ENCODE results near the gene GPD2.
"Not testable (repeated sequence)": the region's sequence is repeated elsewhere in the genome, so short reads cannot be mapped to it uniquely, and the experiment has no call there.

GPD2 gene

GRCh38 chr2:156589381-156590079, 153.4 kb downstream of the GPD2 start:
- no peak for DNase-seq (ENCODE audit: low read depth, low spot score)

GRCh38 chr2:156590085-156590739, 154.0 kb downstream of the GPD2 start:
- no peak for DNase-seq (ENCODE audit: low read depth, low spot score)

DNA sequence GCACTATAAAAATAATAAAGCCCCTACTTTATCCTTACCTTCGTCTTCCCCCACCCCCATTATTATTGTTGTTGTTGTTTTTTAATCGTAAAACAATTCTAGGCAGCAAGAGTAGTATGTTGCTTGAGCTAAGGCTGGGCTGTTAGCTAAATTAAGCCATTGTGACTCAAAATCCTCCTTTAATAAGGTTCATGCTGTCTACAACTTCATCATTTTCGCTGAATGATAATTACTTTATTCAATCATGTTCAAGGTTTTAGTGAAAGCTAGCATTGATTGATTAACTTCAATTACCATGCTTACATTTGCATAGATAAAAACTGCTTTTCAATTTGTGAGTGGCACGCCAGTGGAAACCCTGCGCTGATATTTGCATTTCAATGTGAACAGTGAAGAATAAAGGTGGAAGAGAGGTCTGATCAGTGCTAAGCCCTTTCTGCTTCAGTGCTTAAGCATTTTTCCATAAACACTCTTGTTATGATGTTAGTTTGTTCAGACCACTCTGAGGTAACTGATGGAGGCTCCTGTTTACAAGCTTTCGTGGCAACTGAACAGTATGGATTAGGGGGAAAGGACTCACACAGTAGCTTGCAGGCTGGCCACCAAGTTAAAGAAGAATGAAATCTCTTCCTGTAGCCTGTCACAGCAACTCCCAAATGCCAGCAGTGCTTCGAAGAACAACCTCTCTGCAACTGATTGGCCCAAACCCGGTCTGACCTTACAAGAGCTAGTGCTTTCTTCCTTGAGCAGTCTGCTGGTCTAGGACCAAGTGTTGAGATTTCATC, 156.8 kb downstream of the GPD2 start:
- no peak for DNase-seq (ENCODE audit: low read depth, low spot score)

- DNase-seq (ENCODE audit: low read depth, low spot score): no peak
Observed at GRCh38 chr2:156593594-156593921, 157.4 kb downstream of the GPD2 start.

- DNase-seq (ENCODE audit: low read depth, low spot score): no peak
Observed at GRCh38 chr2:156598563-156598962, 162.4 kb downstream of the GPD2 start.

- DNase-seq (ENCODE audit: low read depth, low spot score): no peak
Observed at GRCh38 chr2:156600196-156600595, 164.0 kb downstream of the GPD2 start.

- DNase-seq (ENCODE audit: low read depth, low spot score): no peak
Observed at GRCh38 chr2:156601855-156602551, 165.8 kb downstream of the GPD2 start.

- DNase-seq (ENCODE audit: low read depth, low spot score): no peak
Observed at GRCh38 chr2:156602552-156602933, 166.4 kb downstream of the GPD2 start.

GRCh38 chr2:156615836-156616322, 179.7 kb downstream of the GPD2 start:
- no peak for DNase-seq (ENCODE audit: low read depth, low spot score)

DNA sequence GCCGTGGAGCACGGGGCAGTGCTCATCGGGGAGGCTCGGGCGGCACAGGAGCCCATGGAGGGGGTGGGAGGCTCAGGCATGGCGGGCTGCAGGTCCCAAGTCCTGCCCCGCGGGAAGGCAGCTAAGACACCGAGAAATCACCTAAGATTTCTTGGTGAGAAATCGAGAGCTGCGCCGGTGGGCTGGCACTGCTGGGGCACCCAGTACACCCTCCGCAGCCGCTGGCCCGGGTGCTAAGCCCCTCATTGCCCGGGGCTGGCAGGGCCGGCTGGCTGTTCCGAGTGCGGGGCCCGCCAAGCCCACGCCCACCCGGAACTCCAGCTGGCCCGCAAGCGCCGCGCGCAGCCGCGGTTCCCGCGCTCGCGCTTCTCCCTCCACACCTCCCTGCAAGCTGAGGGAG, 181.9 kb downstream of the GPD2 start:
- not testable (repeated sequence) for DNase-seq (ENCODE audit: low read depth, low spot score)

DNA sequence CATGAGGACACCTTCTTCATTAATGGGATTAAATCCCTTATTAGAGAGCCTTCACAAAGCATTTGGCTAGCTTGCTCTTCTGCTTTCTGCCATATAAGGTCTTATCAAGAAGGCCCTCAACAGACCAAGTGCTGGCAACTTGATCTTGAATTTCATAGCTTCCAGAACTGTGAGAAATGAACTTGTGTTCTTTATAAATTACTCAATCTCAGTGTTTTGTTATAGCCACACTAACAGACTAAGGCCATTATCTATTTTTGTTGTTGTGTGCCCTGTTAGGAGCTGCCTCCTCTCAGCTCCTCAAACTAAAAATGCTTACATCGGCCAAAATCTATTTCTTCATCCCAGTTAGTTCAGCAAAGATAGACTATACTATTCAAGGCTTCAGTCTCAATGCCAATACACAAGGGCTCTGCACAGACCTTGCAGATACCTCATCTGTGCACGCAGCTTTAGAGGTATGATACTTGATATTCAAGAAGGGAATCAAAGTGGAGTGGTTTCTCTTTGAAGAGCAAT, 182.9 kb downstream of the GPD2 start:
- no peak for DNase-seq (ENCODE audit: low read depth, low spot score)

DNA sequence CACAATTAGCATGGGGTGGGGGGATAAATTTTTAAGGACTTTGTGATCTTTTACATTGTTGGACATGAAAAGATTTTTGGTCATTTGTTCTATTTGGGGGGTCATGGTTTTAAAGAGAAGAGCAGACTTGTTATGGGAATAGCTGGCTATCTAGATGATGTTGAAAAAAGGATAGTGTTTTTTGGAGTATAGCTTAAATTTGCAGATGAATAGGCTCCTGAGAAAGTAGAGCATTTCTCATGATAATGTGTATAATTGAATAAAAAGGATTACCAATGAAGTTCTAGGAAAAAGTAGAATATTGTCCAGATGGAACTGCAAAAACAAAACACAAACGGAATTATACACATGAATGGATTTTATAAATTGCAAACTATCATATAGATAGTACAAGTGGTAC, 186.3 kb downstream of the GPD2 start:
- DNase-seq (ENCODE audit: low read depth, low spot score): no peak

DNA sequence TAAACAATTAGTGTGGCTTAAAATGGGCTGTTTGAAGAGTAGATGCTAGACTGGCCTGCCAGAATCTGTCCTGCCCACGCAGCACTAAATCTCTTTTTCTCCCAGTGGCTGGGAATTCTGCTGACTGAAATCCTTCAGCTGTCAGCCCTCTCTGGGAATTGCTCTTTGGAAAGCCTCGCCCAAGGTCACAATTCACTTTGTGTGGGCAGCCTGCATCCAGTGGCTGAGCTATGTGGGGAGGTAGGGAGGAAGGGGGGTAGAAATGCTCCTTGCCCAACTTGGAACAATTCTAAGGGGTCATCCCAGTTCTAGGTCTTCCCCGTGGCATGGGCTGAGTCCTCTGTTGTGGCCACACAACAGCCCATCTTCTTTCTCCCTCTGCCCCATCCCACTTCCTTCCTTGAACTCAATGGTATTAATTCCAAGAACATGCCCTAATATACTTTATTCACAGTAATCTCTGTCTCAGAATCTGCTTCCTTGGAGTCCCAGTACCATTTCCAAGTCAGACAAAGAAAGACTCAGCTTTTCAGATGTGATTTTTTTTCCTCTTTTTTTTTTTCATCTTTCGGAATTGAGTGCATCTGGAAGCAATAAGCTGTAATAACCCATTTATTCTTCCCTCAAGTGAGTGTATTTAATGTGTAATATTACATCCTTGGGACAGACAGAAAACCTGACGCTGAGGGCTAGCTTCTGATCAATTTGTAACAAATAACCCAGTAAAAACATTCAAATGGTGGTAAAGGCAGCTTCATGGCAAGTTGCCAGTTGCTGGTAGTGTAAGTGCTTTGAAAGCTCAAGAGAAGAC, 189.4 kb downstream of the GPD2 start:
- DNase-seq (ENCODE audit: low read depth, low spot score): no peak

GRCh38 chr2:156626931-156627330, 190.8 kb downstream of the GPD2 start:
- DNase-seq (ENCODE audit: low read depth, low spot score): no peak

DNA sequence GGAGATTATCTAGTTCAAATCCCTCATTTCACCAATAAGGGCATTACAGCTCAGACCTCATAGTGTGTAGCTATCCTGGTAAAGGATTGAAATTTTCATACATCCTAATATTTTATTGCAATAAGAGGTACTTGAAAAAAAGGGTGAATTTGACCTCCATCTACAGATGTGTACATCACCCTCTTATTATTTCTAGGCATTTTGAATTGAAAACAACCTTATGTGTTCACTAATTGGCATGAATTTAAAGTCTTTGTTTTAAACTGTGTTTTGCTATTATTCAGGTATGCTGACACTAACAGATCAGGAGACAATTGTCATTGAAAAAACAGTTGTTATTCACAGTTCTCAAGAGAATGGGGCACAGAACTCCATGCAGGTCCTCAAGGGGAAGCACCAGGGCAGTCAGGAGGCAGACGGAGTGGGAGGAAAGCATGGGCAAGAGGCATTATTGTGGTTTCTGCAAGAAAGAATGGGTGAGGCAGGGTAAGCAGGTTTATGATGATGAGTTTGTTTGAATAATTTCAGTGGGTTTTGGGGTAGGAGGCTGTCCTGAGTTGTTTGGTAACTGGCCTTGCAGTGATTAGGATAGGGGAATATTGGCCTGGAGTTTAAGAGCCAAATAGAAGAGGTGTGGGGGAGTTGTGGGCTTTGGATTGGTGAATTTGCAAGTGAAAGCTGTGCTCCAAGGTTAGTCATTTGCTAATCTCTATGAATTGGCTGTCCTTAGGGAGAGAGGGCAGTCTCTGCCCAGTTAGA, 194.6 kb downstream of the GPD2 start:
- no peak for DNase-seq (ENCODE audit: low read depth, low spot score)

DNA sequence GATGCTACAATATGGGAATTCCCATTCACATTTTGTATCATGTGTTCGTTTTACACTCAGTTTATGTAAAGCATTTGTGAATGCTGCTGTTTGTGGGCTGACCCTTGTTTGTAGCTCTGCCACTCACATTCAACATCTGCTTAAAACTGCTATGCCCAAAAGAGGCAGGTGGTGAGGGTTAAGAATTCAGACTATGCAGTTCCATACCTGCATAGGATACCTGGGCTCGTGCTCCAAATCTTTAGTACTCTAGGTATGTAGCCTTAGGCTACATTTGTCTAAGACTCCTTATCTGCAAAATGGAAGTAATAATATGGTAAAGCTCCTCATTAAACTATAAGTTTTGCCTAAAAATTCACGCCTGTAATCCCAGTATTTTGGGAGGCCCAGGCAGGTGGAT, 199.5 kb downstream of the GPD2 start:
- DNase-seq (ENCODE audit: low read depth, low spot score): no peak
